SHP77 (cell line): ENCODE measurements around the gene TMTC2.
"Not testable (repeated sequence)": the region's sequence is repeated elsewhere in the genome, so short reads cannot be mapped to it uniquely, and the experiment has no call there.

Experiments used
- DNase-seq, 2 experiments: peaks; one replicate each; lab custom pipeline; 2025; lab: John Stamatoyannopoulos, UW

TMTC2 gene

DNA sequence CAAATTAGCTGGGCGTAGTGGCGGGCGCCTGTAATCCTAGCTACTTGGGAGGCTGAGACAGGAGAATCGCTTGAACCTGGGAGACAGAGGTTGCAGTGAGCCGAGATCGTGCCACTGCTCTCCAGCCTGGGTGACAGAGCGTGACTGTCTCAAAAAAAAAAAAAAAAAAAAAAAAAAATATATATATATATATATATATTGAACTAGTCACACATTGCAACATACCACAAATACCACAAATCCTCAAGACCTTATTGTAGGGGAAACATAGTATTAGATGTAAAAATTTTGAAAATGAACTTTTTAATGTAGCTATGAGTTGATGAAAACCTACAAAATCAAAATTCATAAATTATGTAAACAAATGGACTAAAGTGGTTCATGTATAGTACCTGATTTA lies 158.4 kb downstream of the TMTC2 start:
- not testable (repeated sequence) for DNase-seq

DNA sequence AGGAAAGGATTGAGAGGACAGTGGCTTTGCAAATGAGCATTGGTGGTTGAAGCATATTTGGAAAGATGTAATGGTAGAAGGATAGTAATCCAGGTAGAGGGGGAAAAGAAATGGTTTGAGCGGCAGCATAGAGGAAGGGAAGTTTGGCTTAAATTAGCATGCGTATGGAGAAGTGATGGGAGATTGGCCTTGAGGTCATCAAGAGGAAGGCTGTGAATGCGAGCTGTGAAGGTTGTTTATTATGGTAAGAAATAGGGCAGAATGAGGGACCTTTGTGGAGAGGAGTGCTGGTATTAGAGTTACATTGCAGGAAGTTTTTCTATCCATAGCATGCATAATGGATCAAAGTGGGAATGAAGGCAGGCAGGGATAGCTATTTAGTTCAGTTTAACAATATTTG lies 162.1 kb downstream of the TMTC2 start:
- DNase-seq, result no peak

DNA sequence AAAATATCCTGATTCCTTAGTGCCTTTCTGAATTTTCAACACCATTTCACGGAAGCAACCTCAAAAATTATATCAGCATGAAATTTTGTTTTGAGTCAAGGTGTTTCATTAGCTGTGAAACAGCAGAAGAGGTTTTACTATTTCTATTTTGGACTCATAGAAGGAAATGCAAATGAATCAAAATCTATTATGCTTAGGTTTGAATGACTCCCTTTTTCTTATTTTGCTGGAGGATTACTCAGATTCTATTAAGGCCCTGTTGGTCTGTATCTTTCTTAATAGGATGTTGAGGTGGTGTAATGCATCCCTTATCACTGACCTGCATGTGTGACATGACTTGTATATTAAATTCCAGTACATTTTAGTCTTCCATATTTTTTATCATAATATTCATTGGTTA lies 165.8 kb downstream of the TMTC2 start:
- DNase-seq, result no peak

- DNase-seq, result no peak
Observed at GRCh38 chr12:82855872-82856271, 169.2 kb downstream of the TMTC2 start.

GRCh38 chr12:82857276-82857675 lies 170.6 kb downstream of the TMTC2 start:
- no peak for DNase-seq

DNA sequence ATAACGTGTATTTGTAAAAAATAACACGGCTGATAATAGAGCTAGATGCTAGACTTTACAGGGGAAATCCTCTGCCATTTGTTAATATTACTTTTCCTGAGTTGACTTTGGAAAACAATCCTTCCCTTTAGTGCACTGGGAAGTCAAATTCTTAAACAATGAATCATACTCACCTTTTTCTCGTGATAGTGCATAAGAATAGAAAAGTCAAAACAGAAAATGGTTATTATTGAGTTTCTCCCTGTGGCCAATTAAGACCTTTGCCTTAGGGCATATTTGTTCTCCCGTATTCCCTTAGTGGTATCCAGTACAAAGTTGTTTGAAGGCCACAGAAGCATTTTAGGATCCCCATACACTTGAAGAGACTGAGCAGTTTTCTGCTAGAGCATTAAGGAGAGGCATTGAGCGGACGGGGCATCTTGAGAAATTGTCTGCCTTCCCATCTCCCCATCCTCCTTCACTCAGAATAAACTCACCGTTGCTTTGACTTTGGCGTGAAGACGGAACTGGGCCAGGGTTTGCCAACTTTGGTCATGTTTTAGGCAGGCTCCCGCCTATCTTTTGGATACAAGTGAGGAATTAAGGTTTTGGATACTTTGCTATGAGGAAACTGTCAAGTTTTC lies 171.3 kb downstream of the TMTC2 start:
- no peak for DNase-seq

DNA sequence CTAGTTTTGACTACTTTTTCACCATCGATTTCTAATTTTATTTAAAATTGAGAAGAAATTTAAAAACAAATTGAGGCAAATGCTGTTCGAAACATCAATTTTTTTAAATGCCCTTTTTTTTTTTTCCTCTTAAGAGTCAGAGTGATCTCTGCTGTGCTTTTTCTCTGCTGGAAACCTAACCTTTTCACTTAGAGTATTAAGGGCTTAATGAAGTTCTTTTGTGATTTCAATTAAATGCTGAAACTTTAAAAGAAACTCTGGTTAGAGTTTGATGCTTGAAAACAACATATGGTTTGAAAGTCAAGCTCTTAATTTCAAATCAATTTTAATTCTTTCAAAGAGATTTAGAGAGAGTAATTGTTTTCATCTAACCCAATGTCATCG lies 171.8 kb downstream of the TMTC2 start:
- DNase-seq, result no peak

DNA sequence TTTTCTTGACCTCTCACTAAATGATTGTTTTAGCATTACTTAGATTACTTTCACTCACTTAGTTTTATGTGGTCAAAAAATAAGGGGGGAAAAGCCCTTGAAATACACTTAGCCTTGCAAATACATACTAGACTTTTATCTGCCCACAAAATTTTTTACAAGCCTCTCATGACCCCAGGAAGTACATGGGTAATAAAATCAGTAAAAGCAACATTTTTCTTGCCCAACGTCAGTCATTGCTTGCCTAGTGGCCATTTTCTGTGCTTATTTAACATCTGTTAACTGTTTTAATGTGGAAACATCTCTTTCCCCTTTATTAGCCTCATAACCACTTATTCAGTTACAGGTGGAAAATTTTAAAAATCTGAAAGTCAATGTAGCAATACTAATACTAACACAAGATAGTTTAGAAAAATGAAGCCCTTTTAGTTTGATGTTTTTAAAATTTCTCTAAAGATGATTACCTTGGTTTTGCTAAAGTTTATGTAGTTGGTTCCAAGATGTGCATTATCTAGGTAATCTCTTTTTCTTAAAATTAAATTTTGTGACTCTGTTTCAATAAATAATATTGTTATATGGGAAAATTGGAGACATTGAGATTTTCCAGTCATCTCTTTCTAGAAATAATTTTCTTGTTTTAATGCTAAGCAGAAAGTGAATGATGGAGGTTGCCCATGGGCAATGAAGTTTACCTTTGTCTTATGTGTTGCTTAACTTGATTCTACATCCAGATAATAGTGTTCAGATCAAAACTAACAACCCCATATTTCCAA lies 175.5 kb downstream of the TMTC2 start:
- no peak for DNase-seq

DNA sequence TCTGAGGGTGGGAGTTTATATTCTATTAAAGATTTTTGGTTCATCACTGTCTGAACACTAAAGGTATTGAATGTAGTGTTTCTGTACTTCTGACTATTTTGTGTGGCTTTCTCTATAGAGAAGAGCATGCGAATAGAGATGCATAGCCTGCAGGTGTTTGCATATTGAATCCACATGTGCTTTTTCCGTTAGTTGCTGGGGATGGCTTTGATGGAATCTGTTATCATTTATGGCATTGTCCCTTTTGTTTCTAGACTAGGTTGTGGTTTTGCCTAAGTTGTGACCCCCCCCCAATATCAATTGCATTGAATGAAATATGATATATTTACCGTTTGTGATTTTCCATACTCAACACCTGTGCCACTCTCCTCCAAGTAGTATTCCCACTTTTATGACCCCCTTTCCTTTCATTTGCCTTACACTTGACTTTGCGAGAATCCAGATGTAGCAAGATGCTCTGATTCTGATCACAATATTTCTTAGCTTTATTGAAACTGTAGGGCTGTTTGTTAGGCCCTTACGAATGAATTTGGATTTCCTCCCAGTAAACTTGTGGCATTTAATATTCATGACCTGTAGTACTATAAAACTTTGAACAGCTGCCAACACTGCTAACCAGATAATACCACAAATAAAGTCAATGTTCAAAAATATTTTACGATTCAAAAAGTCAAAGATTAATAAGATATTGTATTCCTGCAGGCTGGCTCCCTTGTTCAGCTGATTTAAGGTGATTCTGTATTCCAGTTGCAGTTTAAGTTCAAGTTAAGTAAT lies 176.4 kb downstream of the TMTC2 start:
- no peak for DNase-seq

DNA sequence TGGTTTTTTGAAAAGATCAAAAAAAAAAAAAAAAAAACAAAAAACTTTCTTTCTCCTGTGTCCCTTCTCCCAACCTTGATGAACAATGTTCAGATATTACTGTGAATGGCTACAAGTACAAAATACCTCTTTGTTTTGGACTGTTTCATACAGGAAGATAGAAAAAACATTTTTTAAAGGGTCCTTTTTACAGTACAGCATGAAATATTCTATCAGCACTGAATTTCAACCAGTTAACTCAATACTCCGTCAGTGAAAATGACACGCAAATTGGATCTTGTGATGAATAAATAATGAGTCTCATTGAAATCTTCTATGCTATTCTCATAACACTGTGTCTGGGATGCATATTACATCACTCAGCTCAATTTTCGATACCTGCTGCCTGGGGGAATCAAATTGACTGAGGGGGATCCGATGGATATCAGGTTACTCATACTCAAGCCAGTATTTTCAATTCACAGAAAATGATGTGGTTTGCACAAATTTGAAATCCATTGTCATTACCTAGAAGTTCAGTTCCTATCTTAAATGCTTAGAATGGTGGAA lies 179.6 kb downstream of the TMTC2 start:
- no peak for DNase-seq

GRCh38 chr12:82866946-82867345 lies 180.2 kb downstream of the TMTC2 start:
- DNase-seq, result no peak

DNA sequence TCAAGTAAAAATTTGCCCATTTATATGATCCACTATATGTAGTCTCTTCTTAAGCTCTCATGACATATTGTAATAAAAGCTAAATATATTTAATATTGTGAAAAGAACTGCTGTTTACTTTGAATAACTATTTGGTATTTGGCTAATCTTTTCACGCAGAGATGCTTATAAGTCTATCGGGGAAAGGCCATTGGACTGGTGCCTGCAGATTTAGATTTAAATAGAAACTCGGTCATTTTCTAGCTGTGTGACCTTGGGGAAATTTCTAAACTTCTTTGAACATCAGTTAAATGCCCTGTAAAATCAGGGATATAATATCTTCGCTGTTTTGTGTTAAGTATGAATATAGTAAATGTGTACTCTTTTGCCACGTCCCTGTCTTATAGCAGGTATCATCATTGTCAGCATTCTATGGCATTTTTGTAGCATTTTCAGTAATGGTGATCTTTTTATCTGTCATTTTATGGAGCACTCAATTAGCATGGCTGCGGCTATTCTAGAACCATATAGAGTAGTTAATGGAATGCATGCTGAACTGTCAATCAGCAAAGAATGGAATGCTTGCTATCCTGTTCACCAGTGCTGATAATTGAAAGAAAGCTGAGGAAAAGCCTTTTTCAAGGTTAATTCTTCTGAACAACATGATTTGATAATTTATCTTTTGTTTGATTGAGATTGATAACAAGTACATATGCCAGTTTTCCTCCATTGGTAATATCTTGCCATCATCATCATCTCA lies 181.2 kb downstream of the TMTC2 start:
- no peak for DNase-seq

DNA sequence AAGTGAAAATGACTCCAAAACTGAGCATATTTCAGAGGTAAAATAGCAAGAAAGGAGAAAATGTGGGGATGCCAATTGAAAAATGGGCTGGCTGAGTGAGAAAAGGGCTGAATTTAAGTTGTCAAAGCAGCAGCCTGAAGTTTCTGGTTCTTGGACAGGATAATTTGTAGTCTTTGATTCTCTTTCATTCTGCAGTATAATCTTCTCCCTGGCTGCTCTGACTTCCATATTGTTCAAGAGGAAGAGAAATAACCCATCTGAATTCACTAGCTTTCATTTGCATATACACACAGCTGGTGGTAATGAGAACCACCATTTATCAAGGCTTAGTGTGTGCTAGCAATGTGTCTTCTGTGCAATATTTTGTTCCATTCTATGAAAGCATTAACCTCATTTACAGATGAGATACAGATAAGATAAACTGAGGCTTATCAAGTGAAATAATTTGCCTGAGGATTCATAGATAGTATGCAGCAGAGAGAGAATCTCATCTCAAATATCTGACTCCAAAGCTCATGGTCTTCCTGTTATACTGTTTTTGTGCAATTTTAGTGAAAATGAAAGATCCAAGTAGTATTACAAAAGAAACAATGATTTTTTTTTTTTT lies 184.2 kb downstream of the TMTC2 start:
- DNase-seq, result no peak

GRCh38 chr12:82872088-82872487 lies 185.4 kb downstream of the TMTC2 start:
- no peak for DNase-seq

DNA sequence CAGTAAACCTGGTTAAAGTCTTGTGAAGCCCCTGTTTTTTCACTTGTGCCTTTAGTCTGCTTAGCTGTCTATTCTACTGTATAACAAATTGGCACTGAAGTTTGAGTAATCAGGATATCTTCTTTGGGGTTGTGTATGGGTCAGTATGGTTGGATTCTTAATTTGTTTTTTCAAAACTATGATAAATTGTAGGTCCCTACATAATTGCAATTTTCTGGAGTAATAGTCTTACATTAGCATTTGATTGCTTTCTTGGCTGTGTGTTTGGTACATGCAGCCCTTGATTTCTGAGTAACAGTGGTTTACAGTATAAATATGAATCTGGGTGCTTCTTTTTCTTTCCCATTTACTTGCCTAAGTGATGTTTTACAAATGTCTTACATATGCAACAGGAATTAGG lies 186.6 kb downstream of the TMTC2 start:
- DNase-seq, result no peak

- no peak for DNase-seq
Observed at GRCh38 chr12:82873951-82874350, 187.2 kb downstream of the TMTC2 start.

- no peak for DNase-seq
Observed at GRCh38 chr12:82874945-82875344, 188.2 kb downstream of the TMTC2 start.

- no peak for DNase-seq
Observed at GRCh38 chr12:82876075-82876474, 189.4 kb downstream of the TMTC2 start.

DNA sequence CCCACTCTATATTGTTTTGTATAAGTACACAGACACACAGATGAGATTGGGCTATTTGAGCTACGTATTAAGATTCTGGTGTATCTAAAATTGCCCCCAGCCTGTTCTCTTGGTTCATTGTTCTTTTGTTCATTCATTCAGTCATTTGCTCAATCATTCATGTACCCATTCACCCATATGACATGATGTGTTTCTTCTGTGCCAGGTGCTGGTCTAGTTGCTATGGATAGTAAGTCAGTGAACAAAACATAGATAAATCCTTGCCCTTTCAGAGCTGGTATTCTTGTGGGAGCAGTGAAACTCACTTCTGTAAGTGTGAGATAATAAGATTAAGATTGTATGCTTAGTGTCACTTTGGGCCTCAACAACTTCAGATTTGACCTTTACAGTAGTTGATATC lies 191.3 kb downstream of the TMTC2 start:
- DNase-seq, result no peak

DNA sequence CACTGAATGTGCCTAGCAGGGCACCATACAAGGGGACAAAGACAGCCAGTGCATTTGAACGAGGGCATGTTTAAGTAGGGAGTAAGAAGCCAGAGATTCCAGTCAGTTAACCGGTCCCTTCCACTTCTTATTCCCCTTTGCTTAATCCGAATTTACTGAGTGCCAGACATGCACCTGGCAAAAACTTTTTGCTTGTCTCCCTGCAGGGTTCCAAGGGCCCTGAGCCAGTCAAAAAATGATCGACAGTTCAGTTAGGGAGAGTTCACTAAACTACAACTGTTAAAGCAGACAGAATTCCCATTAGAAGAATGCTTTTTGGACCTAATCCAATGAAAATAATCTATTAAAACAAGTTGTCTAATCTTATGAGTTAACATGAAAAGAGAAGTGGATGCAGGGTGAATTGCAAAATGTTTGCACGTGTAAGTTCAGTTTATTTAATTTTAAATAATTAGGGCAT lies 193.8 kb downstream of the TMTC2 start:
- no peak for DNase-seq
